NCI-H446 treated with DMSO at 0.1 percent for 48 hours (cell line): ENCODE results near the gene MGAT4A.

ENCODE experiments used
- DNase-seq: peaks from one replicate; lab custom pipeline; 2025; lab: John Stamatoyannopoulos, UW

Gene MGAT4A

DNA sequence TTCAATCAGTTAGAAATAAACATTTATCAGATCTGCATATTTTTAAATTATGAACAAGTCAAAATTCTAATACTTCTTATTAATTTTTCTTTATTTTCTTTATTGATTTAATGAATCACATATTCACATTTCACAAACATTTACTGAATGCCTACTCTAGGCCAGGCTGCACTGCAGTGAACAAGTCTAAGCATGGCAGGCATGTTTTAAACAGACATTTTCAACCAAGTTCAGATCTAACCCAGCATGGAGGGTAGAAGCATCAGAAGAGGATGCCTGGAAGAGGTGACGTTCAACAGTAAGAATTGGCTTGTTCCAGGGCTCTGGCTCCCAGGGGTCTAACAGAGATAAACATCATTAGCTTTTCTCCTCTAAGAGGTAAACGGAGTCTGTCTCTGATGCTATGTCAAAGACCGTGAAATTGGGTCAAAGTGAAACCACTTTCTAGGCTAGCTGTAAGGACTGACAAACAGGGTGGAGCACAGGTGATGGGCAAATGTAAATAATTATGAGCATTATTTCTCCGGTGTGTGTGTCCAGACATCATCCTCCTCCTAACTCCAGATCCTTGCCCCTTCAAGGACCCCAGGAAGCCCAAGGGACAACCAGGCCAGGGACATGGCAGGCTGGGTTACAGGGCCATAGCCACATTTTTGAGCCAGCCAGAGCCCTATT lies 72.0 kb downstream of the MGAT4A start:
- DNase-seq: no peak

DNA sequence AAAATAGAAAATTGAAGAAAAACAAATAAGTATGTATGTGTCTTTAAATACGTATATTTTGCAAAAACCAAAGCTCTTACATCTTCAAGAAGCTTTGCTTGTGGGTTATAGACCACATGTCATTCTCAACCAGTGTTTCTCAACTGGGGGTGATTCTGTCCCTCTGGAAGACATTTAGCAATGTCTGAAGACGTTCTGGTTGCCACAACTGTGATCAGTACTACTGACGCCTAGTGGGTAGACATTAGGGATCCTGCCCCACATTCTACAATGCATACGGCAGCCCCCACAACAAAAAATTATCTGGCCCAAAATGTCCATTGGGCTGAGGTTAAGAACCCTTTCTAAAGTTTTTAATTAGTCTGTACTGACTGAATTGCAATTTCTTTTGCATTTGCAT lies 74.1 kb downstream of the MGAT4A start:
- DNase-seq: no peak

- no peak for DNase-seq
Measured at GRCh38 chr2:98654699-98655495, 76.0 kb downstream of the MGAT4A start.

DNA sequence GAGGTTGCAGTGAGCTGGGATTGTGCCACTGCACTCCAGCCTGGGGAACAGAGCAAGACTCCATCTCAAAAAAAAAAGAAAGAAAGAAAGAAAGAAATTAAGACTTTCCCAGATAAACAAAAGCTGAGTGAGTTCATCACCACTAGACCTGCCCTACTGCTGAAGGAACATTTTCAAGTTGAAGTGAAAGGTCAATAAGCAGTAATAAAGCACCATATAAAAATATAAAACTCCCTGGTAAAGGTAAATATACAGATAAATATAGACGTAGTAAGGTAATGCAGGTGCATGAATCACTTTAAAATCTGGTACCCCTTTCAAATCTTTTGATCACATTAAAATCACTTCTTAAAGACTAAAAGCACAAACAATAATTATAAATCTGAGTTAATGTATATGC lies 79.9 kb downstream of the MGAT4A start:
- no peak for DNase-seq

DNA sequence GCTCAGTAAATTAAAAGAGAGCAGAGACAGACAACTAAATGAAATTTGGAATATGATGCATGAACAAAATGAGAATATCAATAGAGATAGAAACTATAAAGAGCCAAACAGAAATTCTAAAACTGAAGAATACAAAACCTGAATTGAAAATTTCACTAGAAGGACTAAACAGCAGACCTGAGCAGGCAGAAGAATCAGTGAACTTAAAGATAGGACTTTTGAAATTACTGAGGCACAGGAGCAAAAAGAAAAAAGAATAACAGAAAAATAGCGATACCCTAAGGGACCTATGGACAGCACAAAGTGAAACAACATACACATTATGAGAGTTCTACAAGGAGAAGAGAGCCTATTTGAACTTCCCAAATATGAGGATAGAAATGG lies 80.9 kb downstream of the MGAT4A start:
- DNase-seq: no peak

DNA sequence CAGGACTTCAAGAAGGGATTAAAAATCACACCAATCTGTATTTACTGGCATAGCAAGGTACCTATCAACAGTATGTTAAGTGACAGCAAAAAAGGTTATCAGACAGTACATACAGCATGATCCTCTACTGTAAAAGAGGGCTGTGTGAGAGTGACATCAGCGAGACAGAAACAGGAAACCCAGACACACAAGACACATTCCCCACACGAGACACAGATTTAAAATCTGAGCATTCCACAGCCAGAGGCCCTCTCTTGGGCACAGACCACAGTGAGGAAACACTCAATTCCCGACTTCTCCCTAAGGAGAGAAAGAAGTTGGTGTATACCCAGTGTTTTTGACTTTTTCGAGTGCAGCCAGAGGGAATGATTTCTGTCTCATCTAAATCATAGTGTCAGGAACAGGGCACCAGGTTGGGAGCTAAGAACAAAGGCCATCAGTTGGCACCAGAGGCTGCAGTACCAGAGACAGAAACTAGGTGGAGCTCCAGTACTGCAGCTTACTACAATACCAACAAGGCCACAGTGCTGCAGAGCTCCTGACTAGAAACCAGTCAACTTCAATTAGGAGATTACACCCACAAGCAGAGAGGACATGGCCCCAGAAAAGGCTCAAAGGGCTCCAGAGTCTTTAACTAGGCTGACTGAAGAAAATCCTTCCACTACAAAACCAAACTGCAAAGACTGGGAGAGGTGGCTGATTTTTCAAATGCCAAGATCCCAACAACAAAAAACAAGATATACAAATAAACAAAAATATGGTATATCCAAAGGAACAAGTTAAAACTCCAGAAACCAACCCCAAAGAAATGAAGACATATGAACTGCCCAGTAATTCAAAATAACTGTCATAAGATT lies 81.6 kb downstream of the MGAT4A start:
- DNase-seq: peak; percentile 71

GRCh38 chr2:98648451-98648850 lies 82.5 kb downstream of the MGAT4A start:
- DNase-seq: no peak

GRCh38 chr2:98647636-98648035 lies 83.3 kb downstream of the MGAT4A start:
- DNase-seq: no peak

DNA sequence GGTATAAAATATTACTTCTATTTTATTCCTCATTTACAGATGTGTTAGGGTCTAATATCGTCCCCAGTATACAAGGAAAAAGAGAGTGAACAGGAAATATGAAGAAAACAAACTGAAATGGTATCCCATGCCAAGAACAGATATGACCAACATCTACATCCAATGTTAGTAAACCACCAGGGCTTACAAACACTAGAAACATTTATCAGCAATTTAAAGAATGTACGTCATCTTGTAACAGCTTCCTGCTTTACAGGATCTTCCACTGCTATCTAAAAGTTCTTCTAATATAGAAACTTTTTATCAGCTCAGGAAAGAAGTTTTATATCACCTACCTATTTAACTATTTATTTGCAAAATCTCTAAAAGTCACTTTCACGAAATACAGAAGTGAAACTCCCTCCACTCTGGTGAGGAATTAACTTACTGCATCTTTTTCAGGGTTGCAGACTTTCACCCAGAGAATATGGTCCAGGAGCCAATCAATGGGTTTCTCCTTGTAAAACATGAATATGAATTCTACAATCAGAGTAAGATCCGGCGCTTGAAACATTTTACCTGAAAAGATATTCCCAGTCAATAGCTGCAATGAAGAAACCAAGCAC lies 87.3 kb downstream of the MGAT4A start:
- no peak for DNase-seq

GRCh38 chr2:98637401-98638147 lies 93.4 kb downstream of the MGAT4A start:
- no peak for DNase-seq

- DNase-seq: no peak
Measured at GRCh38 chr2:98634406-98635092, 96.4 kb downstream of the MGAT4A start.

DNA sequence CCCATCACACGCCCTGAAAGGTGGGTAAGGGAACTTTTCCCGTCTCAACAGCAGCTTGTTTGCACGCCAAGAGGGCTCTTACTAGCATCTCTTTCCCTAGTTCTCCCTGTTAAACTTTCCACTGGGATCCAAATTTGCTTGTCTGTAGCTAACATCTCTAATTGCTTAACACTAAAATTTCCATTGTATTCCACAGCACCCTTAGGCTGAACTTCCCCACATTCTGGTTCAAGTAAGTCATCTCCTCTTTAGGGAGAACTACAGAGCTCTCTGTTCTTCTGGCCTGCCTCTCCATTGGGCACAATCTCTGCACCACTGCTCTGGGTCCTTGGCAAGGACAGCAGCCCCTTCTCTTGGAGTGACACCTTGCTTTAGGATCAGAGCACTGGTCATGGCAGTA lies 98.6 kb downstream of the MGAT4A start:
- DNase-seq: no peak

DNA sequence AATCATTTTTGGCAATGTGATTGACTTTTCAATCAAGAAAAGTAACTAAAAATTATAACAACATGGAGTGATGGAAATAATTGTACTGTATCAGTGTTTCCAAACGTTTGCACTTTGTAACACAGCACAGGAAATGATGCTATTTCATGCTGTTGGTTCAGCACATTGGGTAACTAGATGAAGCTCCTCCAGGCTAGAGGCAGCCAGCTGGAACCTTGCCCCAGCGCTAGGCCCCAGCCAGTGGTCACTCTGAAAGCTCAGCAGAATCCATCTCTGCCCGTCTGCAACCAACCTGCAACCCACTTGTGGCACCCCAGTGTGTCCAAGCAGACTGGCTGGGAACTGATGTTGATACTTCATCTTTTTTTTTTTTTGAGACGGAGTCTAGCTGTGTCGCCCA lies 107.3 kb downstream of the MGAT4A start:
- DNase-seq: no peak

DNA sequence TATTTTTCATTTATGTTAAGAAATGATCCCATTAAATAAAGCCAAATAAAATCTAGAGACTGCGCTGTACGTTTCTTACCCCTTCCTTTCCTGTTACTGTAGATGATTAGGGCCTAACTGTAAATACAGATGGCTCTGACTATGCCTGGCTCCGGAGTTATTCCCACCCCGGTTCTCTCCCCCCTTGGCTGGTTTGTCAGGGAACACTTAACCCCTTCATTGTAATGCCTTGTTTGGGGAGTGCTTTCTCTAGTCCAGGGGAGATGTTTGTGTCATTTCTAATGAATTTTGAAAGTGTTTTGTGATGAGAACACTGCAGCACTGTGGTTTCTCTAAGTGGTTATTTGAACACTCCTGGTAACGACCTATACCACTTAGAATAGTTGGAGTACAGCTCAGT lies 113.8 kb downstream of the MGAT4A start:
- DNase-seq: no peak

DNA sequence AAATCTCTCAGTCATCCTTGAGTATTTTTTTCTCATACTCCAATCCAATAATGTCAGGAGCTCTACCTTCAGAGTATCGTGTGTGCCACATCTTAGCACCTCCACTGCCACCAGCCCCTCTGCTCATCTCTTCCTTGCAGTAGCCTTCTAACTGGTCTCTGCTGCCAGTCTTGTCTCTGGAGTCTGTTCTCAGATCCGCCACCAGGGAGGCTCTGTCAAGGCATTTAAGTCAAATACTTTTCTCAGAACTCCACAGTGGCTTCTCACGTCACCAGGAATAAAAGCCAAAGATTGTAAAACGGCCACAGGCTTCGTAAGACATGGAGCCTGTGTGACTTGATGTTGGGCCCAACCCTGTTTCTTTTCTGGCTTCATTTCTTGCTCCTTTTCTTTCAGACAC lies 115.5 kb downstream of the MGAT4A start:
- DNase-seq: no peak

DNA sequence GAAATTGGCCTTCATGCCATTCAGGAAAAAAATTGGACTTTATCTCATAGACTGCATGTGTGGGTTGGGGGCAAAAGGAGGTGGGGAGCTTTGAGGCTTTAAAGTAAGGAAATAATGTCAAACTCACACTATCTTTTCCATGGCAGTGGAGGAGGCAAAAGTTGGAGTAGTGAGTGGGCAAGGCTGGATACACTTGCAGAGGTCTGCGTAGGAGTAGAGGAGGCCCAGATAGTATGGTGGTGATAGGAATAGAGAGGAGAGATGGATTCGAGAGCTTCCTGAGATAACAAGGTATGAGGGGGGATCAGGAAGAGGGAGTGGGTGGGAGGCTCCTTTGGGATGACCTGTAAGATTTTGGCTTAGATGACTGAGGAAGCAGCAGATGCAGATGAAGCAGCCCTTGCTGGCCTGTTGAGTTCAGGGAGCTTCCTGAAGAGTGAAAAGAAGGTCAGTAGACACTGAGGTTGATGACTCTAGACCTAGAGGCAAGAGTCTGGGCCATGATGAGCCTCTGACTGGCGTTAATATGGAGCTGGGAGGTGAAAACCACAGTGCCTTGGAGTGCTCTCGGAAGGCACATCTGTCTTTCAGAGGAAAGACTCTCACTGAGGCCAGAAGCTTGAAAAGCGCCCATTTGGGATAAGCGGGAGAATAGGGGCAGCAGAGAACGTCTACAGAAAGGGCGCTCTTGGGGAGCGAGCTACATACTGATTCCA lies 116.8 kb downstream of the MGAT4A start:
- no peak for DNase-seq

GRCh38 chr2:98608962-98609604 lies 121.8 kb downstream of the MGAT4A start:
- DNase-seq: no peak

DNA sequence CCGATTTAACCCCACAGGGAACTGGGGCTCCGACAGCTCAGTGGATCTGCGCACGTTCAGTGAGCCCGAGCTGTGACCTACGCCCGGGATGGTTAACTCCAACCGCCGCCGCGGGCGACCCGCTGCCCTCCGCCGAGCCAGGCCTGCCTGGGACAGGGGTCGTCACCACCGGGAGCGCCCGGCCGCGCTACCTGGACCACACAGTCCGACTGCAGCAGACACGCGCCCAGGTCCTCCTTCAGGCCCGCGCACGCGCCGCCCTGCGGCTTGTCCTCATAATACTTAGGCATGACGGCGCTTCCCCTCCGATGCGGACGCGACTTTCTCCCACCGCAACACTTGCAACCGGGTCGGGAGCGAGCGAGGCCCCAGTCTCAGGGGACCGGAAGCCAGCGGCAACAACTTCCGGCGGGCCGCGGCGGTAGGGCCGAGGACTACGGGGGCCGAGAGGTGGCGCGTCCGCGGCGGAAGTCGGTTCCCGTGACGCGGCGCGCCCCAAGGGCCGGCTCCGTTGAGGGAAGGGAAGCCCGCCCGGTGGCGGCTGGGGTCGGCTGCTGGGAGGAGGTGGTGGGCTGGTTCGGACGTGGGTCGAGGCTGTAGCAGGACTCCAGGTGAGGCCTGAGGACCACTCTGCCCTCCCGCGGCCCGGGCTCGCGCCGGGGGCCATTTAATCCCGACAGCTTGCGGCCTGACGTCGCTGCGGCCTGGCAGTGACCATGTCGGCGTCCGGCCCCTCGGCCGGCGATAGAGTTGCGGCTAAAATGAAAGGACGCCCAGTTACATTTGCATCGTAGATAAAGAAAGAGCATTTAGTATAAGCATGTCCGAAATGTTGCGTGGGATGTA lies 122.6 kb downstream of the MGAT4A start, which contains the start of the genes COA5 and UNC50:
Gene COA5, minus strand, starts transcription at position 397 of the 846 bp plus-strand sequence. Its CDS starts 107 bp downstream, at position 290.
Gene UNC50, plus strand, starts transcription at position 474 of the 846 bp plus-strand sequence. CDS start 1,171 bp downstream, outside the sequence.
- peak; percentile 67 for DNase-seq

- DNase-seq: no peak
Measured at GRCh38 chr2:98607741-98608115, 123.2 kb downstream of the MGAT4A start.
